ENCODE data around the gene STAC2. TPM values are rescaled to one million over a fixed set of nuclear protein-coding genes. Genes with fewer than 3 reads are reported as not detected.
A peak's percentile ranks its signal among the peaks of the same experiment; 100 is the strongest.
"Not testable (repeated sequence)": the region's sequence is repeated elsewhere in the genome, so short reads cannot be mapped to it uniquely, and the experiment has no call there.

Gene STAC2
- total RNA-seq, 1 experiment from 2014 or later: not detected

- Histone ChIP-seq H3K27me3 (no peaks in the 10 kb centered on the region), H3K4me3 (no peak overlapping the region), H3K36me3 (peaks cover 42% of the 10 kb centered on the region), H3K9me3 (no peaks in the 10 kb centered on the region)
- DNase-seq: peak; percentile 65
Observed at GRCh38 chr17:39178536-39178935, 47.2 kb downstream of the STAC2 start.

GRCh38 chr17:39177256-39177655 is 48.5 kb downstream of the STAC2 start:
- Histone ChIP-seq H3K27me3 (no peaks in the 10 kb centered on the region), H3K4me3 (no peak overlapping the region), H3K36me3 (peaks cover 42% of the 10 kb centered on the region), H3K9me3 (no peaks in the 10 kb centered on the region)
- peak; percentile 21 for DNase-seq

- Histone ChIP-seq H3K4me3 (no peak overlapping the region), H3K36me3 (peaks cover 34% of the 10 kb centered on the region), H3K9me3 (no peaks in the 10 kb centered on the region), H3K27me3 (no peaks in the 10 kb centered on the region)
- DNase-seq: peak; percentile 26
Observed at GRCh38 chr17:39175695-39176093, 50.1 kb downstream of the STAC2 start.

GRCh38 chr17:39174920-39175694 is 50.6 kb downstream of the STAC2 start:
- no peaks in the 10 kb centered on the region for H3K27me3 ChIP-seq
- DNase-seq: peak; percentile 57

GRCh38 chr17:39173526-39174274 is 52.0 kb downstream of the STAC2 start:
- DNase-seq: no peak
- Histone ChIP-seq H3K36me3 (peaks cover 33% of the 10 kb centered on the region), H3K27me3 (no peaks in the 10 kb centered on the region), H3K4me3 (no peak overlapping the region), H3K9me3 (peaks cover under 1% of the 10 kb centered on the region; the same call in 1 of the 2 replicates)

More at GRCh38 chr17:39174920-39175694, 50.6 kb downstream of the STAC2 start:
- H3K4me3 ChIP-seq: no peak overlapping the region
- no peaks in the 10 kb centered on the region for H3K9me3 ChIP-seq
- peaks cover 33% of the 10 kb centered on the region for H3K36me3 ChIP-seq

- no peak for DNase-seq
- no peak overlapping the region for H3K4me3 ChIP-seq
- H3K27me3 ChIP-seq: no peaks in the 10 kb centered on the region
- peaks cover 33% of the 10 kb centered on the region for H3K36me3 ChIP-seq
- H3K9me3 ChIP-seq: peaks cover 5% of the 10 kb centered on the region
Observed at GRCh38 chr17:39173080-39173479, 52.7 kb downstream of the STAC2 start.

- peaks cover 5% of the 10 kb centered on the region for H3K9me3 ChIP-seq
- H3K27me3 ChIP-seq: no peaks in the 10 kb centered on the region
- H3K4me3 ChIP-seq: no peak overlapping the region
- peaks cover 22% of the 10 kb centered on the region for H3K36me3 ChIP-seq
- DNase-seq: no peak
Observed at GRCh38 chr17:39171933-39172332, 53.8 kb downstream of the STAC2 start.

- H3K27me3 ChIP-seq: no peaks in the 10 kb centered on the region
- H3K36me3 ChIP-seq: peaks cover 9% of the 10 kb centered on the region
- no peak for DNase-seq
- H3K9me3 ChIP-seq: peaks cover 5% of the 10 kb centered on the region
- no peak overlapping the region for H3K4me3 ChIP-seq
Observed at GRCh38 chr17:39170558-39170957, 55.2 kb downstream of the STAC2 start.

GRCh38 chr17:39170109-39170508 is 55.6 kb downstream of the STAC2 start:
- no peak for DNase-seq
- Histone ChIP-seq H3K4me3 (no peak overlapping the region), H3K36me3 (peaks cover 4% of the 10 kb centered on the region), H3K9me3 (peaks cover 5% of the 10 kb centered on the region), H3K27me3 (no peaks in the 10 kb centered on the region)

GRCh38 chr17:39169518-39169917 is 56.2 kb downstream of the STAC2 start:
- H3K9me3 ChIP-seq: peaks cover 5% of the 10 kb centered on the region
- no peak overlapping the region for H3K4me3 ChIP-seq
- no peak for DNase-seq
- H3K27me3 ChIP-seq: no peaks in the 10 kb centered on the region
- H3K36me3 ChIP-seq: no peaks in the 10 kb centered on the region

GRCh38 chr17:39169101-39169500 is 56.6 kb downstream of the STAC2 start:
- no peak for DNase-seq
- Histone ChIP-seq H3K27me3 (0 out of 2 replicates have a peak, but pooled peaks cover 2% of the 10 kb centered on the region), H3K4me3 (no peak overlapping the region), H3K36me3 (no peaks in the 10 kb centered on the region), H3K9me3 (peaks cover 5% of the 10 kb centered on the region)

- not testable (repeated sequence) for H3K27me3 ChIP-seq, H3K9me3 ChIP-seq, H3K36me3 ChIP-seq, DNase-seq, H3K4me3 ChIP-seq
Observed at GRCh38 chr17:39168503-39168902, 57.2 kb downstream of the STAC2 start.

- H3K36me3 ChIP-seq: no peaks in the 10 kb centered on the region
- DNase-seq: no peak
- H3K4me3 ChIP-seq: no peak overlapping the region
- peaks cover 5% of the 10 kb centered on the region for H3K9me3 ChIP-seq
- H3K27me3 ChIP-seq: 0 out of 2 replicates have a peak, but pooled peaks cover 2% of the 10 kb centered on the region
Observed at GRCh38 chr17:39167476-39167875, 58.3 kb downstream of the STAC2 start.

GRCh38 chr17:39166437-39167335 is 59.1 kb downstream of the STAC2 start:
- peaks cover 5% of the 10 kb centered on the region for H3K9me3 ChIP-seq
- 0 out of 2 replicates have a peak, but pooled peaks cover 2% of the 10 kb centered on the region for H3K27me3 ChIP-seq
- DNase-seq: no peak
- no peak overlapping the region for H3K4me3 ChIP-seq
- no peaks in the 10 kb centered on the region for H3K36me3 ChIP-seq

- Histone ChIP-seq H3K9me3 (peaks cover 5% of the 10 kb centered on the region), H3K4me3 (no peak within 1 kb of the TSS), H3K36me3 (no peaks in the 10 kb centered on the region), H3K27me3 (0 out of 2 replicates have a peak, but pooled peaks cover 2% of the 10 kb centered on the region)
- no peak for DNase-seq
Observed at GRCh38 chr17:39165841-39166349, 59.9 kb downstream of the STAC2 start, which contains the start of gene ARL5C. ARL5C (minus strand) TSS chr17:39166161; CDS start chr17:39165760, 401 bp downstream.

- H3K9me3 ChIP-seq: peaks cover 5% of the 10 kb centered on the region
- H3K27me3 ChIP-seq: 0 out of 2 replicates have a peak, but pooled peaks cover 2% of the 10 kb centered on the region
- H3K4me3 ChIP-seq: no peak overlapping the region
- DNase-seq: no peak
- no peaks in the 10 kb centered on the region for H3K36me3 ChIP-seq
Observed at GRCh38 chr17:39165178-39165840, 60.4 kb downstream of the STAC2 start.

All from MG63 (cell line).